Activated T-cell treated with anti-CD3 and anti-CD28 coated beads, Interleukin-2, amount 50 U/mL, for 4 hours (primary cell): Measurements from ENCODE around the gene KRT16. TPM values are rescaled to one million over a fixed set of nuclear protein-coding genes. Genes with fewer than 3 reads are reported as not detected.
"Not testable (repeated sequence)": the region's sequence is repeated elsewhere in the genome, so short reads cannot be mapped to it uniquely, and the experiment has no call there.

ENCODE experiments used
- ATAC-seq, 2 donors: fragments of 200-7000 bp; cut with Tn5 transposase; one replicate each; pipeline ENCODE4 v1.10.0; 2021
- DNase-seq: peaks from one replicate; pipeline ENCODE4 v3.0.0-alpha.2; 2020
- H3K27me3 Mint-ChIP-seq: one replicate; pipeline ENCODE4 v1.8.0; 2021; ENCODE audit warnings: low read depth, mixed read lengths
- H3K36me3 Mint-ChIP-seq: one replicate; pipeline ENCODE4 v1.8.0; 2022; ENCODE audit warnings: mixed read lengths; ENCODE audit not compliant: insufficient read depth
- H3K4me1 Mint-ChIP-seq: one replicate; pipeline ENCODE4 v1.8.0; 2021; ENCODE audit warnings: low read depth, mixed read lengths
- H3K4me3 Mint-ChIP-seq: one replicate; pipeline ENCODE4 v1.8.0; 2021; ENCODE audit warnings: mild to moderate bottlenecking, moderate library complexity, mixed read lengths
- H3K9me3 Mint-ChIP-seq: one replicate; pipeline ENCODE4 v1.8.0; 2021; ENCODE audit warnings: mixed read lengths
- total RNA-seq, 3 donors: library from RNA; stranded (reverse); gene quantifications; one replicate each; pipeline ENCODE4 v1.2.1, GENCODE V29; 2021

KRT16 gene
- total RNA-seq, 3 donors from 2014 or later = not detected

GRCh38 chr17:41594363-41594915 is 18.1 kb downstream of the KRT16 start:
- no peaks in the 10 kb centered on the region for H3K36me3 Mint-ChIP-seq
- ATAC-seq (no peak), DNase-seq (no peak)
- H3K27me3 Mint-ChIP-seq = peaks cover 20% of the 10 kb centered on the region
- H3K4me3 Mint-ChIP-seq = no peak overlapping the region
- no peaks in the 10 kb centered on the region for H3K9me3 Mint-ChIP-seq
- H3K4me1 Mint-ChIP-seq = no peaks in the 10 kb centered on the region

GRCh38 chr17:41593306-41593981 is 19.1 kb downstream of the KRT16 start:
- no peaks in the 10 kb centered on the region for H3K9me3 Mint-ChIP-seq
- no peak overlapping the region for H3K4me3 Mint-ChIP-seq
- no peak for ATAC-seq
- DNase-seq = no peak
- no peaks in the 10 kb centered on the region for H3K4me1 Mint-ChIP-seq
- H3K36me3 Mint-ChIP-seq = no peaks in the 10 kb centered on the region
- peaks cover 24% of the 10 kb centered on the region for H3K27me3 Mint-ChIP-seq

- ATAC-seq = no peak
These were observed 19.8 kb downstream of the KRT16 start for GRCh38 chr17:41592601-41593305.

GRCh38 chr17:41589301-41589700 is 23.3 kb downstream of the KRT16 start:
- Mint-ChIP-seq H3K9me3 (no peaks in the 10 kb centered on the region), H3K27me3 (peaks cover 26% of the 10 kb centered on the region), H3K4me1 (no peaks in the 10 kb centered on the region), H3K4me3 (no peak overlapping the region), H3K36me3 (no peaks in the 10 kb centered on the region)
- DNase-seq = no peak
- ATAC-seq = no peak

More at GRCh38 chr17:41592601-41593305, 19.8 kb downstream of the KRT16 start:
- no peak overlapping the region for H3K4me3 Mint-ChIP-seq
- no peak for DNase-seq
- H3K9me3 Mint-ChIP-seq = no peaks in the 10 kb centered on the region
- no peaks in the 10 kb centered on the region for H3K36me3 Mint-ChIP-seq
- H3K4me1 Mint-ChIP-seq = no peaks in the 10 kb centered on the region
- H3K27me3 Mint-ChIP-seq = peaks cover 24% of the 10 kb centered on the region

- H3K36me3 Mint-ChIP-seq = no peaks in the 10 kb centered on the region
- no peak overlapping the region for H3K4me3 Mint-ChIP-seq
- no peaks in the 10 kb centered on the region for H3K9me3 Mint-ChIP-seq
- no peak for DNase-seq
- no peak for ATAC-seq
- peaks cover 25% of the 10 kb centered on the region for H3K27me3 Mint-ChIP-seq
- H3K4me1 Mint-ChIP-seq = no peaks in the 10 kb centered on the region
These were observed 24.3 kb downstream of the KRT16 start for GRCh38 chr17:41588126-41588810.

- H3K4me1 Mint-ChIP-seq = no peaks in the 10 kb centered on the region
- DNase-seq = no peak
- peaks cover 28% of the 10 kb centered on the region for H3K27me3 Mint-ChIP-seq
- ATAC-seq = no peak
- no peaks in the 10 kb centered on the region for H3K36me3 Mint-ChIP-seq
- H3K4me3 Mint-ChIP-seq = no peak within 1 kb of the TSS
- H3K9me3 Mint-ChIP-seq = no peaks in the 10 kb centered on the region
These were observed 25.6 kb downstream of the KRT16 start, which contains the start of gene KRT14 for GRCh38 chr17:41586863-41587495. Gene KRT14, minus strand, starts transcription at chr17:41586895. Its CDS starts 61 bp downstream, at chr17:41586834.

GRCh38 chr17:41585301-41586056 is 27.1 kb downstream of the KRT16 start:
- no peaks in the 10 kb centered on the region for H3K9me3 Mint-ChIP-seq
- peaks cover 27% of the 10 kb centered on the region for H3K27me3 Mint-ChIP-seq
- DNase-seq = no peak
- H3K4me1 Mint-ChIP-seq = no peaks in the 10 kb centered on the region
- H3K4me3 Mint-ChIP-seq = no peak overlapping the region
- H3K36me3 Mint-ChIP-seq = no peaks in the 10 kb centered on the region
- ATAC-seq = no peak

- not testable (repeated sequence) for H3K36me3 Mint-ChIP-seq, H3K4me3 Mint-ChIP-seq, DNase-seq, ATAC-seq, H3K9me3 Mint-ChIP-seq, H3K4me1 Mint-ChIP-seq
- peaks cover 34% of the 10 kb centered on the region for H3K27me3 Mint-ChIP-seq
These were observed 28.1 kb downstream of the KRT16 start for GRCh38 chr17:41584331-41584927.

- Mint-ChIP-seq H3K27me3 (peaks cover 37% of the 10 kb centered on the region), H3K9me3 (no peaks in the 10 kb centered on the region), H3K36me3 (no peaks in the 10 kb centered on the region), H3K4me1 (no peaks in the 10 kb centered on the region), H3K4me3 (no peak overlapping the region)
- ATAC-seq (no peak), DNase-seq (no peak)
These were observed 29.1 kb downstream of the KRT16 start for GRCh38 chr17:41583137-41584127.

GRCh38 chr17:41582061-41582968 is 30.3 kb downstream of the KRT16 start:
- H3K9me3 Mint-ChIP-seq, DNase-seq, H3K36me3 Mint-ChIP-seq, H3K4me1 Mint-ChIP-seq, ATAC-seq, H3K4me3 Mint-ChIP-seq: not testable (repeated sequence)
- peaks cover 44% of the 10 kb centered on the region for H3K27me3 Mint-ChIP-seq

GRCh38 chr17:41581366-41582060 is 31.1 kb downstream of the KRT16 start:
- DNase-seq (no peak), ATAC-seq (no peak)
- Mint-ChIP-seq H3K36me3 (no peaks in the 10 kb centered on the region), H3K27me3 (peaks cover 50% of the 10 kb centered on the region), H3K4me1 (no peaks in the 10 kb centered on the region), H3K9me3 (no peaks in the 10 kb centered on the region), H3K4me3 (no peak overlapping the region)
